Measurements from ENCODE around the gene ZNF611. TPM values are rescaled to one million over a fixed set of nuclear protein-coding genes. Genes with fewer than 3 reads are reported as not detected.

ZNF611 gene
- total and polyA plus RNA-seq, 4 experiments from 2014 or later = 23.6 to 53.7 (median 45.4) TPM

- ChIA-PET CTCF (ENCODE audit: partially characterized antibody) (no interaction called here), POLR2A (ENCODE audit: partially characterized antibody) (no interaction called here)
- Mint-ChIP-seq H3K27ac (peak overlapping the region in 1 of 7 donors; percentile 75), H3K27me3 (no peaks in the 10 kb centered on the region), H3K4me3 (no peak overlapping the region), H3K36me3 (peaks cover 59 to 70% of the 10 kb centered on the region in 2 donors), H3K4me1 (peaks cover 0 to 5% (median 0%) of the 10 kb centered on the region in 4 donors), H3K9me3 (peaks cover 0 to 26% (median 3%) of the 10 kb centered on the region in 8 donors)
- H3K27ac ChIP-seq (ENCODE audit: low read depth, low read length) = no peak overlapping the region
- no peak overlapping the region for H3K4me3 ChIP-seq (ENCODE audit: low read length in 2 of 2)
- H3K4me1 ChIP-seq (ENCODE audit: insufficient read depth, low read length) = no peaks in the 10 kb centered on the region
- no peaks in the 10 kb centered on the region for H3K27me3 ChIP-seq (ENCODE audit: insufficient read depth, low read length)
- DNase-seq = no peak
- H3K9me3 ChIP-seq (ENCODE audit: control insufficient read depth in 1 of 2, low read length in 2 of 2) = no peaks in the 10 kb centered on the region
- intact Hi-C loops (cut with micrococcal nuclease) = no loop called here
- peaks cover 21% of the 10 kb centered on the region for H3K36me3 ChIP-seq (ENCODE audit: insufficient read depth, low read length)
Measured at GRCh38 chr19:52660981-52661380, 73.9 kb downstream of the ZNF611 start.

- DNase-seq = no peak
- Histone ChIP-seq H3K9me3 (ENCODE audit: control insufficient read depth in 1 of 2, low read length in 2 of 2) (no peaks in the 10 kb centered on the region), H3K4me3 (ENCODE audit: low read length in 2 of 2) (no peak overlapping the region), H3K36me3 (ENCODE audit: insufficient read depth, low read length) (peaks cover 33% of the 10 kb centered on the region), H3K27ac (ENCODE audit: low read depth, low read length) (no peak overlapping the region), H3K27me3 (ENCODE audit: insufficient read depth, low read length) (no peaks in the 10 kb centered on the region), H3K4me1 (ENCODE audit: insufficient read depth, low read length) (no peaks in the 10 kb centered on the region)
- intact Hi-C loops (cut with micrococcal nuclease) = no loop called here
- ChIA-PET POLR2A (ENCODE audit: partially characterized antibody) (no interaction called here), CTCF (ENCODE audit: partially characterized antibody) (no interaction called here)
- Mint-ChIP-seq H3K4me1 (peaks cover 0 to 7% (median 0%) of the 10 kb centered on the region in 4 donors), H3K4me3 (no peak overlapping the region), H3K36me3 (peaks cover 71 to 85% of the 10 kb centered on the region in 2 donors), H3K27ac (peak overlapping the region in 1 of 7 donors; percentile 42), H3K9me3 (peaks cover 0 to 36% (median 4%) of the 10 kb centered on the region in 8 donors), H3K27me3 (no peaks in the 10 kb centered on the region)
Measured at GRCh38 chr19:52659013-52659412, 75.8 kb downstream of the ZNF611 start.

GRCh38 chr19:52658595-52658994 lies 76.2 kb downstream of the ZNF611 start:
- ChIA-PET CTCF (ENCODE audit: partially characterized antibody) (no interaction called here), POLR2A (ENCODE audit: partially characterized antibody) (no interaction called here)
- Mint-ChIP-seq H3K4me3 (no peak overlapping the region), H3K27ac (no peak overlapping the region), H3K36me3 (peaks cover 75 to 89% of the 10 kb centered on the region in 2 donors), H3K27me3 (no peaks in the 10 kb centered on the region), H3K9me3 (peaks cover 0 to 40% (median 6%) of the 10 kb centered on the region in 8 donors), H3K4me1 (peaks cover 0 to 7% (median 0%) of the 10 kb centered on the region in 4 donors)
- Histone ChIP-seq H3K27me3 (ENCODE audit: insufficient read depth, low read length) (no peaks in the 10 kb centered on the region), H3K36me3 (ENCODE audit: insufficient read depth, low read length) (peaks cover 38% of the 10 kb centered on the region), H3K27ac (ENCODE audit: low read depth, low read length) (no peak overlapping the region), H3K4me3 (ENCODE audit: low read length in 2 of 2) (no peak overlapping the region), H3K4me1 (ENCODE audit: insufficient read depth, low read length) (no peaks in the 10 kb centered on the region), H3K9me3 (ENCODE audit: control insufficient read depth in 1 of 2, low read length in 2 of 2) (no peaks in the 10 kb centered on the region)
- intact Hi-C loops (cut with micrococcal nuclease) = no loop called here
- no peak for DNase-seq

GRCh38 chr19:52653161-52653560 lies 81.7 kb downstream of the ZNF611 start:
- H3K36me3 ChIP-seq (ENCODE audit: insufficient read depth, low read length) = peaks cover 22% of the 10 kb centered on the region
- POLR2A ChIA-PET (ENCODE audit: partially characterized antibody) = no interaction called here
- H3K4me3 Mint-ChIP-seq = no peak overlapping the region
- intact Hi-C loops (cut with micrococcal nuclease) = no loop called here
- peaks cover 81 to 91% of the 10 kb centered on the region in 2 donors for H3K36me3 Mint-ChIP-seq
- peaks cover 0 to 2% (median 0%) of the 10 kb centered on the region in 4 donors for H3K4me1 Mint-ChIP-seq
- H3K9me3 Mint-ChIP-seq = peaks cover 2 to 71% (median 37%) of the 10 kb centered on the region in 8 donors
- H3K27ac Mint-ChIP-seq = no peak overlapping the region
- H3K27me3 Mint-ChIP-seq = no peaks in the 10 kb centered on the region
- H3K4me1 ChIP-seq (ENCODE audit: insufficient read depth, low read length) = no peaks in the 10 kb centered on the region
- no peaks in the 10 kb centered on the region for H3K9me3 ChIP-seq (ENCODE audit: control insufficient read depth in 1 of 2, low read length in 2 of 2)
- H3K27ac ChIP-seq (ENCODE audit: low read depth, low read length) = no peak overlapping the region
- no peaks in the 10 kb centered on the region for H3K27me3 ChIP-seq (ENCODE audit: insufficient read depth, low read length)
- no peak overlapping the region for H3K4me3 ChIP-seq (ENCODE audit: low read length in 2 of 2)
- DNase-seq = no peak
- CTCF ChIA-PET (ENCODE audit: partially characterized antibody) = no interaction called here

Other genes starting within 250 kb of the ZNF611 start
- gene ZNF808, start 207.4 kb downstream of the ZNF611 start, total RNA-seq = 10 to 100 TPM; 61.7 to 65.2 TPM
- 10 to 100 TPM in 1 of 2 donors, 1 to 10 TPM in 1; 2.0 to 10.8 TPM for gene ZNF808, start 207.4 kb downstream of the ZNF611 start, polyA plus RNA-seq
- 10 to 100 TPM; 51.1 to 51.7 TPM for gene ZNF701, start 164.8 kb downstream of the ZNF611 start, total RNA-seq
- gene ZNF701, start 164.8 kb downstream of the ZNF611 start, polyA plus RNA-seq = 10 to 100 TPM; 10.7 to 21.0 TPM
- gene ZNF83, start 96.7 kb downstream of the ZNF611 start, total RNA-seq = 100 to 1,000 TPM; 128 to 130 TPM
- gene ZNF83, start 96.7 kb downstream of the ZNF611 start, polyA plus RNA-seq = 10 to 100 TPM; 10.7 to 25.6 TPM
- 10 to 100 TPM; 43.3 to 47.8 TPM for gene ZNF600, start 51.7 kb upstream of the ZNF611 start, total RNA-seq
- 10 to 100 TPM; 10.9 to 20.1 TPM for gene ZNF600, start 51.7 kb upstream of the ZNF611 start, polyA plus RNA-seq
- gene ZNF28, start 86.6 kb upstream of the ZNF611 start, total RNA-seq = 10 to 100 TPM; 21.6 to 24.6 TPM
- 10 to 100 TPM; 14.9 to 21.5 TPM for gene ZNF28, start 86.6 kb upstream of the ZNF611 start, polyA plus RNA-seq
- 10 to 100 TPM; 25.2 to 25.7 TPM for gene ZNF468, start 122.6 kb upstream of the ZNF611 start, total RNA-seq
- gene ZNF468, start 122.6 kb upstream of the ZNF611 start, polyA plus RNA-seq = 10 to 100 TPM; 20.9 to 24.9 TPM
- 10 to 100 TPM; 14.1 to 15.6 TPM for gene ZNF320, start 162.6 kb upstream of the ZNF611 start, total RNA-seq
- 1 to 10 TPM in 1 of 2 donors, not detected in 1; 2.8 TPM for gene ZNF320, start 162.6 kb upstream of the ZNF611 start, polyA plus RNA-seq
- gene ZNF888, start 188.4 kb upstream of the ZNF611 start, total RNA-seq = 10 to 100 TPM; 10.7 to 11.4 TPM
- 1 to 10 TPM; 1.2 to 2.8 TPM for gene ZNF888, start 188.4 kb upstream of the ZNF611 start, polyA plus RNA-seq
- 10 to 100 TPM; 26.1 to 29.6 TPM for gene ZNF816, start 227.8 kb upstream of the ZNF611 start, total RNA-seq
- gene ZNF816, start 227.8 kb upstream of the ZNF611 start, polyA plus RNA-seq = 10 to 100 TPM in 1 of 2 donors, 1 to 10 TPM in 1; 6.5 to 19.9 TPM

Measured in CD4-positive, alpha-beta memory T cell (primary cell).